Left lung (tissue), 10 donors: Measurements from ENCODE around the gene SLC12A7. TPM values are rescaled to one million over a fixed set of nuclear protein-coding genes. Genes with fewer than 3 reads are reported as not detected.
A peak's percentile ranks its signal among the peaks of the same experiment; 100 is the strongest.

Source experiments
- ATAC-seq: fragments of 200-7000 bp; cut with Tn5 transposase; one replicate; pipeline ENCODE4 v1.9.1; 2020; ENCODE audit warnings: moderate library complexity
- DNase-seq, 4 donors: peaks; one replicate each; pipeline ENCODE4 v3.0.0-alpha.2; 2013 to 2020
- H3K27ac ChIP-seq, 2 donors: fragments of 200-600 bp; sonication (generic) in 1 of 2; one replicate each; pipeline versions ENCODE4 v1.5.0 to v1.8.0; 2020 to 2021
- H3K27me3 ChIP-seq, 2 donors: fragments of 200-600 bp; sonication (generic) in 1 of 2; one replicate each; pipeline versions ENCODE4 v1.5.0 to v1.8.0; 2020 to 2021
- H3K36me3 ChIP-seq, 2 donors: fragments of 200-600 bp; sonication (generic) in 1 of 2; one replicate each; pipeline versions ENCODE4 v1.5.0 to v1.8.0; 2020 to 2021
- H3K4me1 ChIP-seq, 2 donors: fragments of 200-600 bp; one replicate each; pipeline ENCODE4 v1.8.0; 2021
- H3K4me3 ChIP-seq, 2 donors: fragments of 200-600 bp; sonication (generic) in 1 of 2; one replicate each; pipeline versions ENCODE4 v1.5.0 to v1.8.0; 2020 to 2021; ENCODE audit warnings: mild to moderate bottlenecking in 1 of 2
- H3K9me3 ChIP-seq, 2 donors: fragments of 200-600 bp; sonication (generic) in 1 of 2; one replicate each; pipeline versions ENCODE4 v1.5.0 to v1.8.0; 2020 to 2021
- intact Hi-C, 2 donors: fragments of 100-400 bp; cut with DNase I; formaldehyde crosslinking; loops; one replicate each; pipeline versions ENCODE4 v1.11.2 to v1.14.2; 2022
- polyA plus RNA-seq, 6 donors: library from polyadenylated mRNA; unstranded; fragments of 120-200 nt; gene quantifications; one replicate each; pipeline ENCODE4 v1.2.1, GENCODE V29; 2013; ENCODE audit not compliant: insufficient read length in 6 of 6
- total RNA-seq, 2 donors: library from RNA; stranded (reverse); fragmentation: NEBNext Ultra II Directional; extraction: Animal tissue kit (Norgen Biotek cat#: 25700); gene quantifications; one replicate each; pipeline ENCODE4 v1.2.1, GENCODE V29; 2021
- TF ChIP-seq, protein P1 (sequence below), 2 donors: fragments of 200-600 bp; sonication (generic) in 1 of 2; IDR thresholded peaks; one replicate each; pipeline versions ENCODE4 v1.5.0 to v1.8.0; 2021; ENCODE audit warnings: antibody characterized with exemption in 2 of 2
- donor health status: DM: no; HTN: yes; CAD: no.
- donor health status: DM: no; HTN: no; CAD: no.

SLC12A7 gene
- total and polyA plus RNA-seq, 8 donors = 28.1 to 45.0 (median 32.3) TPM

DNA sequence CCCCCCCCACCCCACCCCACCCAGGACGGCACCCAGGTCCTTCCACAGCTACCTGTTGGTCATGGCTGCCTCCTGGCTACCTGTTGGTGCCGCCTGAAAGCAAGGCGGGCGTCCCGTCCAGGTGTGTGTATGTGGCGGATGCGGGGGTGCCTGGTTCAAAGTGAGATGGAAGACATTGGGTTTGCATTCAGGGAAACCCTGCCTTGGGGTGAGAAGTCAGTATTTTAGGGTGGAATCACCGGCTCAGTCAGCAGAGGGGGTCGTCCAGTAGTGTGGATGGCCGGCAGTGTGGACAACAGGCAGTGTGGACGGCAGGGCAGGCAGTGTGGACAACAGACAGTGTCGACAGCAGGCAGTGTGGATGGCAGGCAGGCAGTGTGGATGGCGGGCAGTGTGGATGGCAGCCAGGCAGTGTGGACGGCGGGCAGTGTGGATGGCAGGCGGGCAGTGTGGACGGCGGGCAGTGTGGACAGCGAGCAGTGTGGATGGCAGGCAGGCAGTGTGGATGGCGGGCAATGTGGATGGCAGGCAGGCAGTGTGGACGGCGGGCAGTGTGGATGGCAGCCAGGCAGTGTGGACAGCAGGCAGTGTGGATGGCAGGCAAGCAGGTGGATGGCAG lies 75.2 kb downstream of the SLC12A7 start:
- ATAC-seq = no peak
- no peaks in the 10 kb centered on the region for H3K36me3 ChIP-seq

DNA sequence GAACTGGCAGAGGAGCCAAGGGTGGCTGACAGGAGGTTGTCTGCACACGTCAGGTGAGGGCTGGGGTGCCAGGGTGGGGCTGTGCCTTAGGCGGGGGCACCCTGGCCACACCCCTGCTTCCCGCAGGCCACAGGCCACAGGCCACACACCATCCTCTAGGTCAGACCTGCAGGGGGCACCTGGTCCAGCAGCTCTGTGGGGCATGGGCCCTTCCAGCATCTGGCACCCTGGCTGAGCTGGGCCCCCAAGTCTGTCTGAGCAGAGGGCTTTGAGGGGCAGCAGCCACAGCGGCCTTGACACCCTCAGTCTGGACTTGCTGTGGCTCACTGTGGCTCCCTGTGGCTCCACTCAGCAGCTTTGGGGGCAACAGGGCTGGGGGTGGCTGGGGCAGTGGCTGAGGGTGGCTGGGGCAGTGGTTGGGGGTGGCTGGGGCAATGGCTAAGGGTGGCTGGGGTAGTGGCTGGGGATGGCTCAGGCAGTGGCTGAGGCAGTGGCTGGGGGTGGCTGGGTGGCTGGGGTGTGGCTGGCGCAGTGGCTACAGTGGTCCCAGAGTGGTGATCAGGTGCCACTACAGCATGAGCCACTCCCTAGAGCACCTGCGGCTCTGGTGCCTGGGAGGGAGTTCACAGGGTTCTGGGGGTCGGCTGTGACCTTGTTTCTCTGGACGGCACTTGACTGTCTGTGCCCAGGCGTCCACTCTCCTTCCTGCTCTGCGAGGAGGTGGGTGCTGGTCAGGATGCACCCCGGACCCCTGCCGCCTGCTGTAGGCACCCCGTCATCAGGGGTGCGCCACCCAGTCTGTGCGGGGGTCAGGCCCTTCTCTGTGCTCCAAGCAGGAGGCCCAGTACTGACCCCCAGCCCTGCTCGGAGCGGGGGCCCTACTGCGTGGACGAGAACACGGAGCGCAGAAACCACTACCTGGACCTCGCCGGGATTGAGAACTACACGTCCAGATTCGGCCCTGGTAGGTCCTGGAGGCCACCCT lies 76.2 kb downstream of the SLC12A7 start:
- no peaks in the 10 kb centered on the region for H3K9me3 ChIP-seq
- H3K4me3 ChIP-seq = no peak overlapping the region
- intact Hi-C loops = no loop called here
- ATAC-seq (no peak), DNase-seq (peak in 1 of 4 donors; percentile 72)
- no peaks in the 10 kb centered on the region for H3K36me3 ChIP-seq
- H3K27me3 ChIP-seq = peaks cover 0 to 8% of the 10 kb centered on the region in 2 donors
- no peak overlapping the region for H3K27ac ChIP-seq
- TF ChIP-seq, protein P1, sequence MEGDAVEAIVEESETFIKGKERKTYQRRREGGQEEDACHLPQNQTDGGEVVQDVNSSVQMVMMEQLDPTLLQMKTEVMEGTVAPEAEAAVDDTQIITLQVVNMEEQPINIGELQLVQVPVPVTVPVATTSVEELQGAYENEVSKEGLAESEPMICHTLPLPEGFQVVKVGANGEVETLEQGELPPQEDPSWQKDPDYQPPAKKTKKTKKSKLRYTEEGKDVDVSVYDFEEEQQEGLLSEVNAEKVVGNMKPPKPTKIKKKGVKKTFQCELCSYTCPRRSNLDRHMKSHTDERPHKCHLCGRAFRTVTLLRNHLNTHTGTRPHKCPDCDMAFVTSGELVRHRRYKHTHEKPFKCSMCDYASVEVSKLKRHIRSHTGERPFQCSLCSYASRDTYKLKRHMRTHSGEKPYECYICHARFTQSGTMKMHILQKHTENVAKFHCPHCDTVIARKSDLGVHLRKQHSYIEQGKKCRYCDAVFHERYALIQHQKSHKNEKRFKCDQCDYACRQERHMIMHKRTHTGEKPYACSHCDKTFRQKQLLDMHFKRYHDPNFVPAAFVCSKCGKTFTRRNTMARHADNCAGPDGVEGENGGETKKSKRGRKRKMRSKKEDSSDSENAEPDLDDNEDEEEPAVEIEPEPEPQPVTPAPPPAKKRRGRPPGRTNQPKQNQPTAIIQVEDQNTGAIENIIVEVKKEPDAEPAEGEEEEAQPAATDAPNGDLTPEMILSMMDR (IDR thresholded peaks at IDR 0.05) = no peak
- H3K4me1 ChIP-seq = no peaks in the 10 kb centered on the region

More for the DNA sequence above, 75.2 kb downstream of the SLC12A7 start:
- Histone ChIP-seq H3K4me3 (no peak overlapping the region), H3K27me3 (no peaks in the 10 kb centered on the region), H3K27ac (no peak overlapping the region), H3K9me3 (no peaks in the 10 kb centered on the region), H3K4me1 (no peaks in the 10 kb centered on the region)
- intact Hi-C loops = no loop called here
- DNase-seq = peak in 1 of 4 donors; percentile 64
- TF ChIP-seq, protein P1 (IDR thresholded peaks at IDR 0.05) = no peak

DNA sequence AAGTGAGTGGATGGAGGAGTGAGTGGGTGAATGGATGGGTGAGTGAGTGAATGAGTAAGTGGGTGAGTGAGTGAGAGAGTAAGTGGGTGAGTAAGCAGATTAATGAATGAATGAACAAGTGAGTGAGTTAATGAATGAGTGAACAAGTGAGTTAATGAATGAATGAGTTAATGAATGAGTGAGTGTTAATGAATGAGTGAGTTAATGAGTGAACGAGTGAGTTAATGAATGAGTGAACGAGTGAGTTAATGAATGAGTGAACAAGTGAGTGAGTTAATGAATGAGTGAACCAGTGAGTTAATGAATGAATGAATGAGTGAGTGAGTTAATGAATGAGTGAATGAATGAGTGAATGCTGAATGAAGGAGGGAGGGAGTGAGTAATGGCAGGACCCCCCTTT lies 76.9 kb downstream of the SLC12A7 start:
- Histone ChIP-seq H3K36me3 (no peaks in the 10 kb centered on the region), H3K27me3 (peaks cover 0 to 15% of the 10 kb centered on the region in 2 donors), H3K27ac (no peak overlapping the region), H3K9me3 (no peaks in the 10 kb centered on the region), H3K4me1 (no peaks in the 10 kb centered on the region), H3K4me3 (no peak overlapping the region)
- intact Hi-C loops = no loop called here
- DNase-seq (no peak), ATAC-seq (no peak)
- TF ChIP-seq, protein P1 (IDR thresholded peaks at IDR 0.05) = no peak

DNA sequence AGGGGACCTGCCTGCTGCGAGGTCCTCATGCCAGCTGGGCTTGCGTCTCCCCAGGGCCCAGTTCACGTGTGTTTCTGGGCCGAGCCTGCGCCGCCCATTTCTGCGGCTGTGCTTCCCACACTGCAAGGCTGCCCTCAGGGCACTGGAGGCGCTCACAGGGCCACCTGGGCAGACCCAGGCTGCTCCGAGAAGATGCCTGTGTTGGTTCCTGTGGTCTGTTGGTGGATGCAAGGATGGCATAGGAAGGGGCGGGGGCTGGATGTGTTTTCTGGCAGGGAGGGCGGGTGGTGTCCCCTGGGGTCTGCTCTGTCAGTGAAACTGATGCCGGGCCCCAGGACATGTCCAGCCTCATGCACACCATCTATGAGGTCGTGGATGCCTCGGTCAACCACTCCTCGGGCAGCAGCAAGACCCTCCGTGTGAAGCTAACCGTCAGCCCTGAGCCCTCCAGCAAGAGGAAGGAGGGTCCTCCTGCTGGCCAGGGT lies 77.4 kb downstream of the SLC12A7 start:
- Histone ChIP-seq H3K27ac (no peak overlapping the region), H3K4me1 (no peaks in the 10 kb centered on the region), H3K4me3 (no peak overlapping the region), H3K9me3 (no peaks in the 10 kb centered on the region), H3K27me3 (peaks cover 0 to 17% of the 10 kb centered on the region in 2 donors), H3K36me3 (no peaks in the 10 kb centered on the region)
- intact Hi-C loops = no loop called here
- DNase-seq (no peak), ATAC-seq (no peak)
- TF ChIP-seq, protein P1 (IDR thresholded peaks at IDR 0.05) = no peak
